IPS-18c (cell line): ENCODE data around the gene TFAP2C.
"Not testable (repeated sequence)": the region's sequence is repeated elsewhere in the genome, so short reads cannot be mapped to it uniquely, and the experiment has no call there.

ENCODE experiments used
- H3K4me3 ChIP-seq: 2 replicates; pipeline ENCODE4 v1.7.0; 2013; ENCODE audit warnings: low read depth, mild to moderate bottlenecking, low read length, moderate library complexity; ENCODE audit not compliant: insufficient read depth
- H3K9me3 ChIP-seq: one replicate; pipeline ENCODE4 v1.6.1; 2013; ENCODE audit warnings: mild to moderate bottlenecking, low read length, moderate library complexity; ENCODE audit not compliant: control insufficient read depth, insufficient read depth

TFAP2C gene

GRCh38 chr20:56607061-56607704, 21.9 kb upstream of the TFAP2C start:
- H3K4me3 ChIP-seq, result no peak overlapping the region; the same call in 1 of the 2 replicates
- H3K9me3 ChIP-seq, result no peaks in the 10 kb centered on the region

GRCh38 chr20:56608376-56608775, 20.7 kb upstream of the TFAP2C start:
- Histone ChIP-seq H3K4me3 (no peak overlapping the region), H3K9me3 (no peaks in the 10 kb centered on the region)

GRCh38 chr20:56609321-56609720, 19.8 kb upstream of the TFAP2C start:
- H3K4me3 ChIP-seq, result no peak overlapping the region

GRCh38 chr20:56610098-56610497, 19.0 kb upstream of the TFAP2C start:
- no peaks in the 10 kb centered on the region for H3K9me3 ChIP-seq
- no peak overlapping the region for H3K4me3 ChIP-seq

More at GRCh38 chr20:56609321-56609720, 19.8 kb upstream of the TFAP2C start:
- no peaks in the 10 kb centered on the region for H3K9me3 ChIP-seq

GRCh38 chr20:56614196-56614595, 14.9 kb upstream of the TFAP2C start:
- H3K9me3 ChIP-seq, result no peaks in the 10 kb centered on the region
- H3K4me3 ChIP-seq, result no peak overlapping the region

GRCh38 chr20:56616716-56617115, 12.4 kb upstream of the TFAP2C start:
- no peak overlapping the region for H3K4me3 ChIP-seq
- no peaks in the 10 kb centered on the region for H3K9me3 ChIP-seq

GRCh38 chr20:56617489-56617888, 11.6 kb upstream of the TFAP2C start:
- no peak overlapping the region for H3K4me3 ChIP-seq
- no peaks in the 10 kb centered on the region for H3K9me3 ChIP-seq

- Histone ChIP-seq H3K4me3 (no peak overlapping the region), H3K9me3 (no peaks in the 10 kb centered on the region)
These were observed 7.4 kb upstream of the TFAP2C start for GRCh38 chr20:56621730-56622129.

GRCh38 chr20:56623930-56624329, 5.2 kb upstream of the TFAP2C start:
- H3K9me3 ChIP-seq, H3K4me3 ChIP-seq: not testable (repeated sequence)

GRCh38 chr20:56624786-56625681, 4.1 kb upstream of the TFAP2C start:
- Histone ChIP-seq H3K4me3 (peak overlapping the region; percentile 68), H3K9me3 (no peaks in the 10 kb centered on the region)

GRCh38 chr20:56625837-56626236, 3.3 kb upstream of the TFAP2C start:
- H3K4me3 ChIP-seq, result peak overlapping the region; percentile 68
- no peaks in the 10 kb centered on the region for H3K9me3 ChIP-seq

- Histone ChIP-seq H3K9me3 (peaks cover under 1% of the 10 kb centered on the region), H3K4me3 (peak overlapping the region; percentile 68)
These were observed 2.6 kb upstream of the TFAP2C start for GRCh38 chr20:56626367-56627121.

- peak overlapping the region; percentile 68 for H3K4me3 ChIP-seq
These were observed 1.7 kb upstream of the TFAP2C start for GRCh38 chr20:56627122-56628014.

GRCh38 chr20:56628015-56628872, 862 bp upstream of the TFAP2C start:
- Histone ChIP-seq H3K4me3 (peak overlapping the region; percentile 85), H3K9me3 (peaks cover 3% of the 10 kb centered on the region)

More at GRCh38 chr20:56627122-56628014, 1.7 kb upstream of the TFAP2C start:
- peaks cover 3% of the 10 kb centered on the region for H3K9me3 ChIP-seq

GRCh38 chr20:56629464-56630085, 469 bp downstream of the TFAP2C start:
- peak overlapping the region; percentile 85 for H3K4me3 ChIP-seq
- peaks cover 3% of the 10 kb centered on the region for H3K9me3 ChIP-seq
